ENCODE results near the gene MANSC1.
"Not testable (repeated sequence)": the region's sequence is repeated elsewhere in the genome, so short reads cannot be mapped to it uniquely, and the experiment has no call there.

Gene MANSC1

GRCh38 chr12:12365446-12365802 lies 15.4 kb upstream of the MANSC1 start:
- DNase-seq, result no peak

- no peak for DNase-seq
Measured at GRCh38 chr12:12364787-12365445, 14.9 kb upstream of the MANSC1 start.

GRCh38 chr12:12358528-12358927 lies 8.5 kb upstream of the MANSC1 start:
- DNase-seq, result no peak

- DNase-seq, result peak; percentile 76
Measured at GRCh38 chr12:12357719-12358461, 7.8 kb upstream of the MANSC1 start.

- peak; percentile 100 for DNase-seq
Measured at GRCh38 chr12:12356896-12357718, 7.1 kb upstream of the MANSC1 start, which contains the start of gene BORCS5. Gene BORCS5 (plus strand): TSS chr12:12357078. CDS start chr12:12357452, 374 bp downstream.

- DNase-seq, result no peak
Measured at GRCh38 chr12:12356467-12356895, 6.4 kb upstream of the MANSC1 start.

GRCh38 chr12:12353807-12354206 lies 3.8 kb upstream of the MANSC1 start:
- no peak for DNase-seq

- DNase-seq, result no peak
Measured at GRCh38 chr12:12353276-12353675, 3.2 kb upstream of the MANSC1 start.

GRCh38 chr12:12351468-12352185 lies 1.6 kb upstream of the MANSC1 start:
- DNase-seq, result not testable (repeated sequence)

- peak; percentile 62 for DNase-seq
Measured at GRCh38 chr12:12350868-12351463, 924 bp upstream of the MANSC1 start.

- no peak for DNase-seq
Measured at GRCh38 chr12:12338527-12339168, 11.4 kb downstream of the MANSC1 start.

- peak; percentile 56 for DNase-seq
Measured at GRCh38 chr12:12336511-12336910, 13.5 kb downstream of the MANSC1 start.

GRCh38 chr12:12336049-12336411 lies 14.0 kb downstream of the MANSC1 start:
- peak; percentile 97 for DNase-seq

- peak; percentile 96 for DNase-seq
Measured at GRCh38 chr12:12334367-12335040, 15.5 kb downstream of the MANSC1 start.

- peak; percentile 100 for DNase-seq
Measured at GRCh38 chr12:12333407-12334366, 16.4 kb downstream of the MANSC1 start.

- peak; percentile 97 for DNase-seq
Measured at GRCh38 chr12:12331896-12332295, 18.1 kb downstream of the MANSC1 start.

GRCh38 chr12:12331244-12331771 lies 18.7 kb downstream of the MANSC1 start:
- DNase-seq, result no peak

- peak; percentile 94 for DNase-seq
Measured at GRCh38 chr12:12327802-12328201, 22.2 kb downstream of the MANSC1 start.

GRCh38 chr12:12326262-12326661 lies 23.8 kb downstream of the MANSC1 start:
- no peak for DNase-seq

GRCh38 chr12:12323591-12323990 lies 26.5 kb downstream of the MANSC1 start:
- DNase-seq, result no peak
